HPDE6-E6E7 (cell line): ENCODE measurements around the gene CRYAB.

Source experiments
- DNase-seq: peaks from one replicate; pipeline ENCODE4 v3.0.0; 2011; ENCODE audit warnings: missing footprints; ENCODE audit errors: extremely low spot score

CRYAB gene

GRCh38 chr11:111911563-111912401 lies at the start of gene CRYAB:
Gene CRYAB, minus strand, starts transcription at chr11:111911770. Its CDS starts 46 bp downstream, at chr11:111911724.
- DNase-seq: peak; percentile 54

- peak; percentile 87 for DNase-seq
Observed at GRCh38 chr11:111960916-111961315, 49.3 kb upstream of the CRYAB start.

- DNase-seq: no peak
Observed at GRCh38 chr11:111957663-111958444, 46.3 kb upstream of the CRYAB start.

GRCh38 chr11:111954154-111954553 lies 42.6 kb upstream of the CRYAB start:
- no peak for DNase-seq

- DNase-seq: no peak
Observed at GRCh38 chr11:111951565-111951964, 40.0 kb upstream of the CRYAB start.

GRCh38 chr11:111949519-111950426 lies 38.2 kb upstream of the CRYAB start:
- DNase-seq: no peak

GRCh38 chr11:111947143-111947542 lies 35.6 kb upstream of the CRYAB start:
- no peak for DNase-seq

GRCh38 chr11:111946499-111946898 lies 34.9 kb upstream of the CRYAB start:
- no peak for DNase-seq

GRCh38 chr11:111945198-111945597 lies 33.6 kb upstream of the CRYAB start:
- DNase-seq: no peak

- no peak for DNase-seq
Observed at GRCh38 chr11:111944651-111945051, 33.1 kb upstream of the CRYAB start.

- DNase-seq: no peak
Observed at GRCh38 chr11:111944139-111944538, 32.6 kb upstream of the CRYAB start.

- DNase-seq: no peak
Observed at GRCh38 chr11:111942829-111943228, 31.3 kb upstream of the CRYAB start.

GRCh38 chr11:111941963-111942362 lies 30.4 kb upstream of the CRYAB start:
- no peak for DNase-seq

- no peak for DNase-seq
Observed at GRCh38 chr11:111939836-111940604, 28.4 kb upstream of the CRYAB start.

GRCh38 chr11:111938687-111939160 lies 27.2 kb upstream of the CRYAB start:
- no peak for DNase-seq

- no peak for DNase-seq
Observed at GRCh38 chr11:111937844-111938243, 26.3 kb upstream of the CRYAB start.

GRCh38 chr11:111937461-111937769 lies 25.8 kb upstream of the CRYAB start:
- DNase-seq: no peak

GRCh38 chr11:111936040-111936540 lies 24.5 kb upstream of the CRYAB start:
- DNase-seq: no peak

GRCh38 chr11:111935317-111936039 lies 23.9 kb upstream of the CRYAB start:
- no peak for DNase-seq

- no peak for DNase-seq
Observed at GRCh38 chr11:111934306-111934705, 22.7 kb upstream of the CRYAB start.
